PC-3 (cell line): ENCODE results near the gene ANKH. TPM values are rescaled to one million over a fixed set of nuclear protein-coding genes. Genes with fewer than 3 reads are reported as not detected.

Experiments used
- ATAC-seq: fragments of 200-7000 bp; cut with Tn5 transposase; 2 replicates; pipeline ENCODE4 v1.9.1; 2020; ENCODE audit warnings: mild to moderate bottlenecking, moderate library complexity
- BruUV-seq: library from RNA; stranded (reverse); fragments of 400-500 nt; replicated peaks from 2 replicates; lab custom pipeline; 2021; lab: Mats Ljungman, UMichigan
- CTCF ChIA-PET: fragments of 300-600 bp; sonication (Branson Sonifier 250); formaldehyde crosslinking; loops from one replicate; lab custom pipeline; 2022; ENCODE audit warnings: antibody characterized with exemption; lab: Charles Lee
- POLR2A ChIA-PET: fragments of 300-600 bp; sonication (Branson Sonifier 250); formaldehyde crosslinking; loops from one replicate; lab custom pipeline; 2022; ENCODE audit warnings: antibody characterized with exemption; ENCODE audit not compliant: unreplicated experiment; lab: Charles Lee
- DNase-seq: peaks from one replicate; pipeline ENCODE4 v3.0.0-alpha.2; 2015
- H2AFZ ChIP-seq: fragments of 300-600 bp; sonication (generic); 2 replicates; pipeline ENCODE4 v1.6.0; 2016; ENCODE audit warnings: antibody characterized with exemption, low read length
- H3F3A ChIP-seq: fragments of 300-600 bp; sonication (generic); one replicate; pipeline ENCODE4 v1.6.0; 2017; ENCODE audit warnings: antibody characterized with exemption, low read length, control low read depth, mild to moderate bottlenecking; ENCODE audit not compliant: unreplicated experiment
- H3K27ac ChIP-seq: fragments of 300-600 bp; sonication (generic); 2 replicates; pipeline ENCODE4 v1.5.1; 2016; ENCODE audit warnings: mild to moderate bottlenecking, low read length
- H3K27me3 ChIP-seq: fragments of 300-600 bp; sonication (generic); 2 replicates; pipeline ENCODE4 v1.6.1; 2016; ENCODE audit warnings: low read length, mixed read lengths
- H3K36me3 ChIP-seq: fragments of 300-600 bp; sonication (generic); 2 replicates; pipeline ENCODE4 v1.6.1; 2016; ENCODE audit warnings: low read depth, mixed run types, low read length, mixed read lengths
- H3K4me1 ChIP-seq: fragments of 300-600 bp; sonication (generic); 2 replicates; pipeline ENCODE4 v1.5.1; 2016; ENCODE audit warnings: low read length; ENCODE audit not compliant: insufficient read depth
- H3K4me2 ChIP-seq: fragments of 300-600 bp; sonication (generic); 2 replicates; pipeline ENCODE4 v1.6.0; 2016; ENCODE audit warnings: low read length
- H3K4me3 ChIP-seq: fragments of 300-600 bp; sonication (generic); 2 replicates; pipeline ENCODE4 v1.5.1; 2016; ENCODE audit warnings: mild to moderate bottlenecking, low read length, mixed read lengths
- H3K79me2 ChIP-seq: fragments of 300-600 bp; sonication (generic); 2 replicates; pipeline ENCODE4 v1.6.1; 2017; ENCODE audit warnings: low read length, mixed read lengths
- H3K9ac ChIP-seq: fragments of 300-600 bp; sonication (generic); 2 replicates; pipeline ENCODE4 v1.6.0; 2016; ENCODE audit warnings: mild to moderate bottlenecking, low read length
- H3K9me2 ChIP-seq: fragments of 300-600 bp; sonication (generic); replicated peaks from 2 replicates; pipeline ENCODE4 v1.6.1; 2016; ENCODE audit warnings: mixed run types, low read length, mixed read lengths
- H3K9me3 ChIP-seq: fragments of 300-600 bp; sonication (generic); 2 replicates; pipeline ENCODE4 v1.6.1; 2016; ENCODE audit warnings: low read length, mixed read lengths
- H4K20me1 ChIP-seq: fragments of 300-600 bp; sonication (generic); 2 replicates; pipeline ENCODE4 v1.6.1; 2016; ENCODE audit warnings: low read length, mixed read lengths
- CTCF ChIP-seq: fragments of 300-600 bp; sonication (generic); conservative IDR thresholded peaks from 2 replicates; pipeline ENCODE4 v1.5.1; 2017; ENCODE audit warnings: antibody characterized with exemption, low read depth, mild to moderate bottlenecking, low read length
- EZH2 ChIP-seq: fragments of 300-600 bp; sonication (generic); IDR thresholded peaks from one replicate; pipeline ENCODE4 v1.6.1; 2017; ENCODE audit warnings: antibody characterized with exemption, mild to moderate bottlenecking, low read length; ENCODE audit not compliant: unreplicated experiment
- EZH2phosphoT487 ChIP-seq: fragments of 300-600 bp; sonication (generic); IDR thresholded peaks from 2 replicates; pipeline ENCODE4 v1.6.1; 2018; ENCODE audit warnings: mild to moderate bottlenecking, antibody characterized with exemption, low read length, borderline replicate concordance
- intact Hi-C: fragments of 100-400 bp; cut with micrococcal nuclease; formaldehyde crosslinking; loops from 2 replicates; pipeline ENCODE4 v1.9.0; 2023
- total RNA-seq: library from RNA; depleted of rRNA; stranded (reverse); fragments of >200 nt; gene quantifications from 2 replicates; pipeline ENCODE4 v1.2.3, GENCODE V29; 2014

The ANKH gene
- total RNA-seq, 1 experiment from 2014 or later = 11.6 TPM

GRCh38 chr5:14700478-14701436 is 170.8 kb downstream of the ANKH start:
- no peak for ATAC-seq
- H4K20me1 ChIP-seq = no peaks in the 10 kb centered on the region
- no peak overlapping the region for H3K27ac ChIP-seq
- no peak overlapping the region for H3K9ac ChIP-seq
- no TSS peak for BruUV-seq
- H3K27me3 ChIP-seq = no peaks in the 10 kb centered on the region
- no peaks in the 10 kb centered on the region for H3F3A ChIP-seq
- no peaks in the 10 kb centered on the region for H3K4me1 ChIP-seq
- DNase-seq = no peak
- H3K79me2 ChIP-seq = no peaks in the 10 kb centered on the region
- peaks cover 18% of the 10 kb centered on the region; the same call in 1 of the 2 replicates for H3K36me3 ChIP-seq
- no peaks in the 10 kb centered on the region for H3K9me2 ChIP-seq
- no peak for TF ChIP-seq EZH2
- no peak for TF ChIP-seq CTCF
- TF ChIP-seq EZH2phosphoT487 = no peak
- H3K9me3 ChIP-seq = no peaks in the 10 kb centered on the region
- intact Hi-C loops = no loop called here
- ChIA-PET CTCF (no interaction called here), POLR2A (no interaction called here)
- no peak overlapping the region for H2AFZ ChIP-seq
- H3K4me3 ChIP-seq = no peak overlapping the region
- no peak overlapping the region for H3K4me2 ChIP-seq

- H3K79me2 ChIP-seq = no peaks in the 10 kb centered on the region
- H3K27ac ChIP-seq = no peak overlapping the region
- no peak overlapping the region for H3K9ac ChIP-seq
- no peaks in the 10 kb centered on the region for H3K9me2 ChIP-seq
- H3K27me3 ChIP-seq = no peaks in the 10 kb centered on the region
- H4K20me1 ChIP-seq = no peaks in the 10 kb centered on the region
- H3K4me3 ChIP-seq = no peak overlapping the region
- CTCF ChIA-PET = no interaction called here
- no TSS peak for BruUV-seq
- H3K9me3 ChIP-seq = no peaks in the 10 kb centered on the region
- ATAC-seq (no peak), DNase-seq (no peak)
- no peak overlapping the region for H3K4me2 ChIP-seq
- intact Hi-C loops = no loop called here
- TF ChIP-seq CTCF (no peak), EZH2 (no peak), EZH2phosphoT487 (no peak)
- POLR2A ChIA-PET = no interaction called here
- H3F3A ChIP-seq = no peaks in the 10 kb centered on the region
- H3K4me1 ChIP-seq = no peaks in the 10 kb centered on the region
- H3K36me3 ChIP-seq = peaks cover 25% of the 10 kb centered on the region
- no peak overlapping the region for H2AFZ ChIP-seq
Measured at GRCh38 chr5:14699807-14700400, 171.7 kb downstream of the ANKH start.

GRCh38 chr5:14699159-14699558 is 172.4 kb downstream of the ANKH start:
- Histone ChIP-seq H3K4me2 (no peak overlapping the region), H2AFZ (no peak overlapping the region), H3K9me3 (no peaks in the 10 kb centered on the region), H3K9ac (no peak overlapping the region), H3F3A (no peaks in the 10 kb centered on the region), H3K4me1 (no peaks in the 10 kb centered on the region), H4K20me1 (no peaks in the 10 kb centered on the region), H3K4me3 (no peak overlapping the region), H3K27me3 (no peaks in the 10 kb centered on the region), H3K36me3 (peaks cover 30% of the 10 kb centered on the region), H3K27ac (no peak overlapping the region), H3K79me2 (no peaks in the 10 kb centered on the region), H3K9me2 (no peaks in the 10 kb centered on the region)
- intact Hi-C loops = no loop called here
- TF ChIP-seq EZH2phosphoT487 (no peak), CTCF (no peak), EZH2 (no peak)
- POLR2A ChIA-PET = no interaction called here
- no TSS peak for BruUV-seq
- no peak for ATAC-seq
- CTCF ChIA-PET = no interaction called here
- DNase-seq = no peak
